ENCODE results near the gene ALKBH6. TPM values are rescaled to one million over a fixed set of nuclear protein-coding genes. Genes with fewer than 3 reads are reported as not detected.
A peak's percentile ranks its signal among the peaks of the same experiment; 100 is the strongest.

ALKBH6 gene
- total and polyA plus RNA-seq, 2 of the 13 experiments (the other 11 are each of a cell fraction or from before 2014, with no cell fraction given), result 13.7 to 18.1 TPM

GRCh38 chr19:35996777-35997176 lies 17.2 kb downstream of the ALKBH6 start:
- TF ChIP-seq BCL6 (CRISPR knock-in tag; IDR thresholded peaks at IDR 0.05) (no peak), ZNF263 (CRISPR knock-in tag; IDR thresholded peaks at IDR 0.05) (peak; percentile 31; the same call in 1 of the 2 replicates)
- FAIRE-seq, result no peak
- peaks cover 5 to 9% of the 10 kb centered on the region in 2 experiments; a peak in 3 of 5 replicates for H3K36me3 ChIP-seq (replicated peaks in 1 of 2; ENCODE audit: control insufficient read depth in 1 of 2, insufficient read depth in 2 of 2, low read length in 2 of 2)
- H3K4me1 ChIP-seq (ENCODE audit: insufficient read depth, low read length), result peaks cover 52% of the 10 kb centered on the region
- peak overlapping the region; percentile 86; the same call in 1 of the 2 replicates for H3K9ac ChIP-seq (ENCODE audit: insufficient read depth, low read depth, low read length)
- DNase-seq (ENCODE audit: low spot score), result no peak
- peak overlapping the region; percentile 85 to 99 (median 86) for H3K4me3 ChIP-seq (replicated peaks in 1 of 3; ENCODE audit: insufficient read depth in 1 of 3, low read depth in 2 of 3, low read length in 3 of 3)
- H3K4me2 ChIP-seq (ENCODE audit: low read depth, low read length), result peak overlapping the region; percentile 96
- no peak overlapping the region for H2AFZ ChIP-seq (ENCODE audit: low read length)
- peaks cover 9% of the 10 kb centered on the region for H4K20me1 ChIP-seq (ENCODE audit: insufficient read depth, low read length)
- H3K9me3 ChIP-seq (ENCODE audit: low read length), result no peaks in the 10 kb centered on the region
- intact Hi-C loops (cut with micrococcal nuclease; ENCODE audit: unreplicated experiment) (loop anchor here (5.0 kb wide), 1 partner anchor 56 kb away; the partner anchor contains the start of genes THAP8 and WDR62), in situ Hi-C loops (cut with HindIII; ENCODE audit: extremely low pct_ligation_motif_present, low pct_unique_long_range_greater_than_20kb) (loop anchor here (5.0 kb wide), 1 partner anchor 56 kb away; the partner anchor contains the start of genes THAP8 and WDR62)
- ATAC-seq, result no peak
- H3K27me3 ChIP-seq (ENCODE audit: control insufficient read depth in 1 of 2, insufficient read depth in 2 of 2, low read length in 2 of 2), result no peaks in the 10 kb centered on the region
- ChIA-PET CTCF (ENCODE audit: low intra/inter-chr PET ratio, low total read pairs) (no interaction called here), POLR2A (interaction anchor here (1.3 to 2.2 kb wide), 3 partner anchors 12 to 118 kb away, joined by 4 to 8 read pairs (median 5); partner anchors contain the start of genes ALKBH6, POLR2I, SYNE4 and TBCB)
- H3K27ac ChIP-seq (ENCODE audit: extremely low read length, insufficient read depth, low read length), result peak overlapping the region; percentile 84
- peaks cover 24% of the 10 kb centered on the region for H3K79me2 ChIP-seq (ENCODE audit: insufficient read depth, low read length)
- BruUV-seq (replicated peaks), result no TSS peak
- 85% methylated on average over 8 of the region's 8 CpGs for WGBS (ENCODE audit: low lambda C conversion rate)

DNA sequence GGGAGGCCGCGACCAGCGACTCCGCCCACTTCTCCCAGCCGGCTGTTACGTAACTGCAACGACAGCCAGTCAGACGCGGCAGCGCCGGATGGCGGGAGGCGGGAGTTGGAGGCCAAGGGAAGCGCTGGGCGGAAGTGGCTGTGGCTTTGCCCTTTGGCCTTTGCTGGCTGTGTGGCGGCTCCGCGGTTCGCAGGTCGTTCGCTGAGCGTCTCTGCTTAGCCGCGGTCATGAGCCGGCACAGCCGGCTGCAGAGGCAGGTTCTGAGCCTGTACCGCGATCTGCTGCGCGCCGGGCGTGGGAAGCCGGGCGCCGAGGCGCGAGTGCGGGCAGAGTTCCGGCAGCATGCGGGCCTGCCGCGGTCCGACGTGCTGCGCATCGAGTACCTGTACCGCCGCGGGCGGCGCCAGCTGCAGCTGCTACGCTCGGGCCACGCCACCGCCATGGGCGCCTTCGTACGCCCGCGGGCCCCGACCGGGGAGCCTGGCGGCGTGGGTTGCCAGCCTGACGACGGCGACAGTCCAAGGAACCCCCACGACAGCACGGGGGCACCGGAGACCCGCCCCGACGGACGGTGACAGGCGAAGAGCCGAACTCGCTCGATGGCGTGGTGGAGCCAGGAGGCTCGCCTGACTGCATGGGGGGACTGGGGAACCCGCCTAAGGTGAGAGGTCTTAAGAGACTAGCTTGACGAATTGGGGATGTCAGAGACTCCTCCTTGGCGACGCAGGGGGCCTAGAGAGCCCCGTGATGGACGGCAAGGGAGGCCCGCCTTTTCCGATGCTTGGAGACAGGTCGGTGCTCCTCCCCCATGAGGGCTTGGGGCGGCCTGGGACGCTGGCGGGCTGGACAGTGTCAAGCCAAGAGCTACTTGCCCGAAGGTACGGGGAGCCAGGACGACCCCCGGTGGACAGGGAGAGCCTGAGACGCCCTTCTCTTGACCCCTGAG lies 18.7 kb downstream of the ALKBH6 start, which contains the start of gene SDHAF1:
SDHAF1 (plus strand) TSS at position 141 of the 946 bp plus-strand sequence; CDS start at position 228, 87 bp downstream.
- H3K27ac ChIP-seq (ENCODE audit: extremely low read length, insufficient read depth, low read length), result peak within 1 kb of the TSS; percentile 84
- no peaks in the 10 kb centered on the region for H3K9me3 ChIP-seq (ENCODE audit: low read length)
- FAIRE-seq (peak; percentile 92), DNase-seq (ENCODE audit: low spot score) (peak; percentile 90), ATAC-seq (peak; percentile 87)
- H3K36me3 ChIP-seq (replicated peaks in 1 of 2; ENCODE audit: control insufficient read depth in 1 of 2, insufficient read depth in 2 of 2, low read length in 2 of 2), result peaks cover 5 to 9% of the 10 kb centered on the region in 2 experiments; a peak in 2 of 5 replicates
- POLR2A ChIA-PET, result interaction anchor here (0.7 to 2.2 kb wide), 5 partner anchors 8 to 175 kb away, joined by 3 to 8 read pairs (median 4); partner anchors contain the start of genes POLR2I, SYNE4 and TBCB
- intact Hi-C loops (cut with micrococcal nuclease; ENCODE audit: unreplicated experiment) (loop anchor here (5.0 kb wide), 1 partner anchor 57 kb away; the partner anchor contains the start of genes THAP8 and WDR62), in situ Hi-C loops (cut with HindIII; ENCODE audit: extremely low pct_ligation_motif_present, low pct_unique_long_range_greater_than_20kb) (loop anchor here (5.0 kb wide), 1 partner anchor 57 kb away; the partner anchor contains the start of genes THAP8 and WDR62)
- BruUV-seq (replicated peaks), result TSS peak; percentile 66
- peak within 1 kb of the TSS; percentile 96 for H3K4me2 ChIP-seq (ENCODE audit: low read depth, low read length)
- H3K9ac ChIP-seq (ENCODE audit: insufficient read depth, low read depth, low read length), result peak within 1 kb of the TSS; percentile 86
- H2AFZ ChIP-seq (ENCODE audit: low read length), result no peak within 1 kb of the TSS
- H3K79me2 ChIP-seq (ENCODE audit: insufficient read depth, low read length), result peaks cover 24% of the 10 kb centered on the region
- H4K20me1 ChIP-seq (ENCODE audit: insufficient read depth, low read length), result peaks cover 9% of the 10 kb centered on the region
- no peaks in the 10 kb centered on the region for H3K27me3 ChIP-seq (ENCODE audit: control insufficient read depth in 1 of 2, insufficient read depth in 2 of 2, low read length in 2 of 2)
- peak within 1 kb of the TSS; percentile 85 to 99 (median 86) for H3K4me3 ChIP-seq (replicated peaks in 1 of 3; ENCODE audit: insufficient read depth in 1 of 3, low read depth in 2 of 3, low read length in 3 of 3)
- CTCF ChIA-PET (ENCODE audit: low intra/inter-chr PET ratio, low total read pairs), result no interaction called here
- WGBS (ENCODE audit: low lambda C conversion rate), result 1% methylated on average over 25 of the region's 97 CpGs
- H3K4me1 ChIP-seq (ENCODE audit: insufficient read depth, low read length), result peaks cover 56% of the 10 kb centered on the region
- TF ChIP-seq ZNF670 (CRISPR knock-in tag; IDR thresholded peaks at IDR 0.05; ENCODE audit: borderline replicate concordance) (peak; percentile 79; the same call in 1 of the 2 replicates), GLMP (CRISPR knock-in tag; IDR thresholded peaks at IDR 0.05; ENCODE audit: borderline replicate concordance) (no peak), ZNF737 (CRISPR knock-in tag; IDR thresholded peaks at IDR 0.05; ENCODE audit: borderline replicate concordance) (0 out of 2 replicates have a peak, but pooled peaks have one; percentile 18), ZSCAN5A (CRISPR knock-in tag; IDR thresholded peaks at IDR 0.05; ENCODE audit: borderline replicate concordance) (no peak; the same call in 1 of the 2 replicates), JUN (CRISPR knock-in tag; IDR thresholded peaks at IDR 0.05) (no peak), SATB2 (CRISPR knock-in tag; IDR thresholded peaks at IDR 0.05) (no peak), IRF2 (CRISPR knock-in tag; IDR thresholded peaks at IDR 0.05) (peak; percentile 66)
- TF ChIP-seq, protein P1, sequence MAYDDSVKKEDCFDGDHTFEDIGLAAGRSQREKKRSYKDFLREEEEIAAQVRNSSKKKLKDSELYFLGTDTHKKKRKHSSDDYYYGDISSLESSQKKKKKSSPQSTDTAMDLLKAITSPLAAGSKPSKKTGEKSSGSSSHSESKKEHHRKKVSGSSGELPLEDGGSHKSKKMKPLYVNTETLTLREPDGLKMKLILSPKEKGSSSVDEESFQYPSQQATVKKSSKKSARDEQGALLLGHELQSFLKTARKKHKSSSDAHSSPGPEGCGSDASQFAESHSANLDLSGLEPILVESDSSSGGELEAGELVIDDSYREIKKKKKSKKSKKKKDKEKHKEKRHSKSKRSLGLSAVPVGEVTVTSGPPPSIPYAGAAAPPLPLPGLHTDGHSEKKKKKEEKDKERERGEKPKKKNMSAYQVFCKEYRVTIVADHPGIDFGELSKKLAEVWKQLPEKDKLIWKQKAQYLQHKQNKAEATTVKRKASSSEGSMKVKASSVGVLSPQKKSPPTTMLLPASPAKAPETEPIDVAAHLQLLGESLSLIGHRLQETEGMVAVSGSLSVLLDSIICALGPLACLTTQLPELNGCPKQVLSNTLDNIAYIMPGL (CRISPR knock-in tag; IDR thresholded peaks at IDR 0.05; ENCODE audit: borderline replicate concordance in 1 of 2, low read depth in 1 of 2), result peak; percentile 58 to 90; a peak in 2 of 4 replicates

Measured in HepG2 (cell line).